Prostate gland (tissue), 2 donors: ENCODE data around the gene TMSB4X.

Source experiments
- POLR2AphosphoS5 ChIP-seq: sonication (generic); formaldehyde crosslinking; IDR thresholded peaks from one replicate; pipeline ENCODE4 v1.6.1; 2017; ENCODE audit warnings: antibody characterized with exemption
- TF ChIP-seq, protein P1 (sequence below), 4 experiments: fragments of 200-600 bp in 2 of 4; fragments of 450-650 bp in 2 of 4; sonication (generic) in 2 of 4; IDR thresholded peaks; 1 replicate in 3 of 4; 2 replicates in 1 of 4; pipeline ENCODE4 v1.5.1; 2016 to 2019; ENCODE audit warnings: antibody characterized with exemption in 4 of 4, mild to moderate bottlenecking in 2 of 4, moderate library complexity in 2 of 4

DNA sequence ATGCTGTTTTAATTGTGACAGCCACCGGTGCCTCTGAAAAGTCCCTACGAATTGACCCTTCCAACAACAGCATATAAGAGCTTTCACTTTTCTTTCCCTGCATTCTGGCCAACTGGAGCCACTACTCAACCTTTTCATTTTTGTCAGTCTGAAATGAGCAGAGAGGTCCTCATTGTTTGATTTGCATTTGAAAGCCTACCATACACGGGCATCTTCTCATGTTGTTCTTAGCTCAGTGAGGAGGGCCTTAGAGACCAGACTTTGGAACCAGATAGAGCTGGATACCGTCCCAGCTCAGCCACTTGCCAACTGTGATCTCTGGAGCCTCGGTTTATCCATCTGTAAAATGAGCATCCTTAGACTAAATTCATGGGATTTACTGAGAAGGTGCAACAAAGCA, 16.9 kb upstream of the TMSB4X start:
- TF ChIP-seq, protein P1, sequence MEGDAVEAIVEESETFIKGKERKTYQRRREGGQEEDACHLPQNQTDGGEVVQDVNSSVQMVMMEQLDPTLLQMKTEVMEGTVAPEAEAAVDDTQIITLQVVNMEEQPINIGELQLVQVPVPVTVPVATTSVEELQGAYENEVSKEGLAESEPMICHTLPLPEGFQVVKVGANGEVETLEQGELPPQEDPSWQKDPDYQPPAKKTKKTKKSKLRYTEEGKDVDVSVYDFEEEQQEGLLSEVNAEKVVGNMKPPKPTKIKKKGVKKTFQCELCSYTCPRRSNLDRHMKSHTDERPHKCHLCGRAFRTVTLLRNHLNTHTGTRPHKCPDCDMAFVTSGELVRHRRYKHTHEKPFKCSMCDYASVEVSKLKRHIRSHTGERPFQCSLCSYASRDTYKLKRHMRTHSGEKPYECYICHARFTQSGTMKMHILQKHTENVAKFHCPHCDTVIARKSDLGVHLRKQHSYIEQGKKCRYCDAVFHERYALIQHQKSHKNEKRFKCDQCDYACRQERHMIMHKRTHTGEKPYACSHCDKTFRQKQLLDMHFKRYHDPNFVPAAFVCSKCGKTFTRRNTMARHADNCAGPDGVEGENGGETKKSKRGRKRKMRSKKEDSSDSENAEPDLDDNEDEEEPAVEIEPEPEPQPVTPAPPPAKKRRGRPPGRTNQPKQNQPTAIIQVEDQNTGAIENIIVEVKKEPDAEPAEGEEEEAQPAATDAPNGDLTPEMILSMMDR (IDR thresholded peaks at IDR 0.05) = no peak
- TF ChIP-seq POLR2AphosphoS5 = no peak
